ENCODE data around the gene FAM89B.

The FAM89B gene

GRCh38 chr11:65575568-65576231, 3.4 kb downstream of the FAM89B start, which contains the start of gene EHBP1L1:
Gene EHBP1L1 (plus strand): TSS chr11:65576053. CDS start chr11:65576303, 250 bp downstream.
- DNase-seq, result peak; percentile 80 to 86

- DNase-seq, result peak in 1 of 2 experiments; percentile 30
Observed at GRCh38 chr11:65576232-65576866, 4.0 kb downstream of the FAM89B start.

- peak; percentile 61 to 70 for DNase-seq
Observed at GRCh38 chr11:65576867-65577755, 4.8 kb downstream of the FAM89B start.

GRCh38 chr11:65577756-65578109, 5.4 kb downstream of the FAM89B start:
- no peak for DNase-seq

GRCh38 chr11:65578134-65578533, 5.8 kb downstream of the FAM89B start:
- no peak for DNase-seq

- DNase-seq, result no peak
Observed at GRCh38 chr11:65578667-65579066, 6.3 kb downstream of the FAM89B start.

- no peak for DNase-seq
Observed at GRCh38 chr11:65579291-65579690, 7.0 kb downstream of the FAM89B start.

GRCh38 chr11:65580031-65580692, 7.8 kb downstream of the FAM89B start:
- no peak for DNase-seq

- no peak for DNase-seq
Observed at GRCh38 chr11:65580756-65581155, 8.4 kb downstream of the FAM89B start.

GRCh38 chr11:65581928-65582327, 9.6 kb downstream of the FAM89B start:
- DNase-seq, result no peak

GRCh38 chr11:65583589-65583988, 11.3 kb downstream of the FAM89B start:
- no peak for DNase-seq

GRCh38 chr11:65584106-65584505, 11.8 kb downstream of the FAM89B start:
- DNase-seq, result no peak

- no peak for DNase-seq
Observed at GRCh38 chr11:65584723-65585171, 12.4 kb downstream of the FAM89B start.

- DNase-seq, result no peak
Observed at GRCh38 chr11:65585396-65586246, 13.3 kb downstream of the FAM89B start.

GRCh38 chr11:65586247-65586630, 13.9 kb downstream of the FAM89B start:
- DNase-seq, result no peak

- DNase-seq, result no peak
Observed at GRCh38 chr11:65586676-65587075, 14.3 kb downstream of the FAM89B start.

GRCh38 chr11:65588199-65589054, 16.1 kb downstream of the FAM89B start:
- DNase-seq, result peak; percentile 83 to 86

- peak; percentile 63 to 65 for DNase-seq
Observed at GRCh38 chr11:65589444-65590239, 17.3 kb downstream of the FAM89B start.

- DNase-seq, result no peak
Observed at GRCh38 chr11:65590240-65590738, 18.0 kb downstream of the FAM89B start.

All from activated T-cell treated with anti-CD3 and anti-CD28 coated beads, Interleukin-2, amount 50 U/mL, for 48 hours (primary cell).